HG03066 (cell line): ENCODE results near the gene KAZN.

ENCODE experiments used
- ATAC-seq: cut with Tn5 transposase; IDR thresholded peaks from one replicate; pipeline ENCODE4 v1.9.1; 2021; ENCODE audit warnings: low read depth; ENCODE audit not compliant: unreplicated experiment

KAZN gene

GRCh38 chr1:14941864-14942263 lies 343.4 kb downstream of the KAZN start:
- ATAC-seq: no peak

GRCh38 chr1:14944471-14944985 lies 346.0 kb downstream of the KAZN start:
- ATAC-seq: no peak

GRCh38 chr1:14945132-14946010 lies 346.9 kb downstream of the KAZN start:
- no peak for ATAC-seq

GRCh38 chr1:14946011-14946359 lies 347.5 kb downstream of the KAZN start:
- no peak for ATAC-seq

GRCh38 chr1:14946684-14947238 lies 348.3 kb downstream of the KAZN start:
- no peak for ATAC-seq

GRCh38 chr1:14947421-14947820 lies 348.9 kb downstream of the KAZN start:
- no peak for ATAC-seq

GRCh38 chr1:14948112-14948652 lies 349.7 kb downstream of the KAZN start:
- ATAC-seq: no peak

GRCh38 chr1:14949270-14949835 lies 350.9 kb downstream of the KAZN start:
- no peak for ATAC-seq

GRCh38 chr1:14949836-14950713 lies 351.6 kb downstream of the KAZN start:
- ATAC-seq: no peak

- no peak for ATAC-seq
Observed at GRCh38 chr1:14951766-14952165, 353.3 kb downstream of the KAZN start.

- no peak for ATAC-seq
Observed at GRCh38 chr1:14952626-14953314, 354.3 kb downstream of the KAZN start.

GRCh38 chr1:14954210-14954609 lies 355.7 kb downstream of the KAZN start:
- no peak for ATAC-seq

GRCh38 chr1:14954930-14955329 lies 356.4 kb downstream of the KAZN start:
- no peak for ATAC-seq

- no peak for ATAC-seq
Observed at GRCh38 chr1:14955402-14955801, 356.9 kb downstream of the KAZN start.

GRCh38 chr1:14955976-14956375 lies 357.5 kb downstream of the KAZN start:
- ATAC-seq: no peak

GRCh38 chr1:14956579-14957195 lies 358.2 kb downstream of the KAZN start:
- no peak for ATAC-seq

GRCh38 chr1:14957375-14958098 lies 359.1 kb downstream of the KAZN start:
- no peak for ATAC-seq

GRCh38 chr1:14958249-14959058 lies 360.0 kb downstream of the KAZN start:
- ATAC-seq: no peak
